ENCODE data around the gene SLC6A13.

GRCh38 chr12:178829-179109 lies 83.9 kb downstream of the SLC6A13 start:
- TF ChIP-seq, protein P1, sequence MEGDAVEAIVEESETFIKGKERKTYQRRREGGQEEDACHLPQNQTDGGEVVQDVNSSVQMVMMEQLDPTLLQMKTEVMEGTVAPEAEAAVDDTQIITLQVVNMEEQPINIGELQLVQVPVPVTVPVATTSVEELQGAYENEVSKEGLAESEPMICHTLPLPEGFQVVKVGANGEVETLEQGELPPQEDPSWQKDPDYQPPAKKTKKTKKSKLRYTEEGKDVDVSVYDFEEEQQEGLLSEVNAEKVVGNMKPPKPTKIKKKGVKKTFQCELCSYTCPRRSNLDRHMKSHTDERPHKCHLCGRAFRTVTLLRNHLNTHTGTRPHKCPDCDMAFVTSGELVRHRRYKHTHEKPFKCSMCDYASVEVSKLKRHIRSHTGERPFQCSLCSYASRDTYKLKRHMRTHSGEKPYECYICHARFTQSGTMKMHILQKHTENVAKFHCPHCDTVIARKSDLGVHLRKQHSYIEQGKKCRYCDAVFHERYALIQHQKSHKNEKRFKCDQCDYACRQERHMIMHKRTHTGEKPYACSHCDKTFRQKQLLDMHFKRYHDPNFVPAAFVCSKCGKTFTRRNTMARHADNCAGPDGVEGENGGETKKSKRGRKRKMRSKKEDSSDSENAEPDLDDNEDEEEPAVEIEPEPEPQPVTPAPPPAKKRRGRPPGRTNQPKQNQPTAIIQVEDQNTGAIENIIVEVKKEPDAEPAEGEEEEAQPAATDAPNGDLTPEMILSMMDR (IDR thresholded peaks at IDR 0.05; ENCODE audit: low read length) = no peak
- no peak for TF ChIP-seq EZH2 (IDR thresholded peaks at IDR 0.05; ENCODE audit: borderline replicate concordance, low read length)
